Spinal cord (tissue), 10 donors: ENCODE results near the gene BRAT1. TPM values are rescaled to one million over a fixed set of nuclear protein-coding genes. Genes with fewer than 3 reads are reported as not detected.

Experiments
- DNase-seq, 6 donors: peaks; one replicate each; pipeline versions ENCODE4 v3.0.0 to v3.0.0-alpha.2; 2013 to 2015; ENCODE audit warnings: low spot score in 6 of 6, low read depth in 4 of 6
- H3K27ac ChIP-seq: one replicate; pipeline ENCODE4 v1.5.1; 2013; ENCODE audit warnings: low read depth, low read length, control low read depth
- H3K27me3 ChIP-seq: one replicate; pipeline ENCODE4 v1.6.1; 2013; ENCODE audit warnings: low read length; ENCODE audit not compliant: control insufficient read depth, insufficient read depth
- H3K36me3 ChIP-seq: one replicate; pipeline ENCODE4 v1.6.1; 2013; ENCODE audit warnings: low read length; ENCODE audit not compliant: control insufficient read depth, insufficient read depth
- H3K4me1 ChIP-seq: one replicate; pipeline ENCODE4 v1.6.1; 2013; ENCODE audit warnings: low read length; ENCODE audit not compliant: control insufficient read depth, insufficient read depth
- H3K4me3 ChIP-seq: one replicate; pipeline ENCODE4 v1.5.1; 2013; ENCODE audit warnings: low read depth, low read length, control low read depth
- H3K9me3 ChIP-seq: one replicate; pipeline ENCODE4 v1.6.1; 2013; ENCODE audit warnings: low read length; ENCODE audit not compliant: control insufficient read depth, insufficient read depth
- WGBS: methylation state at CpG from one replicate; pipeline ENCODE4 v1.1.5; 2013; ENCODE audit warnings: missing lambda C conversion rate; ENCODE audit not compliant: insufficient coverage; 5-methylcytosine and 5-hydroxymethylcytosine counted together
- polyA plus RNA-seq, 2 donors: library from polyadenylated mRNA; unstranded; fragments of 120-200 nt; gene quantifications; one replicate each; pipeline ENCODE4 v1.2.1, GENCODE V29; 2013; ENCODE audit not compliant: insufficient read length in 2 of 2
- total RNA-seq, 2 donors: library from RNA; depleted of rRNA in 1 of 2; stranded (reverse); fragments of 120-200 nt in 1 of 2; fragments of >200 nt in 1 of 2; gene quantifications; one replicate each; pipeline versions ENCODE4 v1.2.3 to v1.2.4, GENCODE V29; 2013 to 2014
- donor health status: healthy.

Gene BRAT1
- total and polyA plus RNA-seq, 4 donors, result 18.5 to 49.0 (median 37.6) TPM

GRCh38 chr7:2524808-2525657, 30.3 kb downstream of the BRAT1 start:
- peak overlapping the region; percentile 53 for H3K27ac ChIP-seq
- peak overlapping the region; percentile 1 for H3K4me3 ChIP-seq
- WGBS, result 49% methylated on average over 43 of the region's 53 CpGs
- peaks cover 99% of the 10 kb centered on the region for H3K4me1 ChIP-seq
- peaks cover 66% of the 10 kb centered on the region for H3K36me3 ChIP-seq
- peaks cover 26% of the 10 kb centered on the region for H3K27me3 ChIP-seq
- DNase-seq, result peak in 2 of 6 donors; percentile 64 to 69
- H3K9me3 ChIP-seq, result no peaks in the 10 kb centered on the region

GRCh38 chr7:2523941-2524807, 31.1 kb downstream of the BRAT1 start:
- H3K4me3 ChIP-seq, result peak overlapping the region; percentile 1
- peak overlapping the region; percentile 58 for H3K27ac ChIP-seq
- H3K36me3 ChIP-seq, result peaks cover 59% of the 10 kb centered on the region
- 33% methylated on average over 43 of the region's 51 CpGs for WGBS
- peak in 4 of 6 donors; percentile 65 to 89 (median 80) for DNase-seq
- no peaks in the 10 kb centered on the region for H3K9me3 ChIP-seq
- peaks cover 92% of the 10 kb centered on the region for H3K4me1 ChIP-seq
- H3K27me3 ChIP-seq, result peaks cover 26% of the 10 kb centered on the region

DNA sequence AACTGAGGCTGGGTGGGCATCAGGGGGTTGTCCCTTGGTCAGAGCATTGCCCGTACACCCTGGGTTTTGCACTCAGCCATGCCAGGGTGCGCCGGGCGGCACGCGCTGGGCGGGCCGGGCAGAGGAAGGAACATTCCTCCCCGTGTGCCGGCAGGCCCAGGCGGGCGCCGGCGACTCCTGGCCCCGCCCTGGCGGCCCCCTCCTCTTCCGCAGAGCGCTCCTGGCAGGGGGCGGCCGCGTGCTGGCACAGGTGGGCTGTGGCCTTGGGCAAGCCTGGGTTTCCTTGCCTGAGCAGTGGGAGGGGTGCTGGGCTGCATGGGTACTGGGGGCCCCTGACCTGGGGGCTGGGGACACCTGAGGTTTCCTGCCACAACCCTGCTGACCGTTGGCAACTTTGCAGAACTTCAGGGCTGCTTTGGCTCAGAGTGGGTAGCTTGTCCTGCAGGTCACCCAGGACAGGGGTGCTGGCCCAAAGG, 31.8 kb downstream of the BRAT1 start:
- Histone ChIP-seq H3K27me3 (peaks cover 30% of the 10 kb centered on the region), H3K36me3 (peaks cover 52% of the 10 kb centered on the region), H3K4me1 (peaks cover 91% of the 10 kb centered on the region), H3K27ac (peak overlapping the region; percentile 58), H3K9me3 (no peaks in the 10 kb centered on the region), H3K4me3 (peak overlapping the region; percentile 65)
- DNase-seq, result peak in 2 of 6 donors; percentile 38 to 48
- WGBS, result 25% methylated on average over 21 of the region's 22 CpGs

DNA sequence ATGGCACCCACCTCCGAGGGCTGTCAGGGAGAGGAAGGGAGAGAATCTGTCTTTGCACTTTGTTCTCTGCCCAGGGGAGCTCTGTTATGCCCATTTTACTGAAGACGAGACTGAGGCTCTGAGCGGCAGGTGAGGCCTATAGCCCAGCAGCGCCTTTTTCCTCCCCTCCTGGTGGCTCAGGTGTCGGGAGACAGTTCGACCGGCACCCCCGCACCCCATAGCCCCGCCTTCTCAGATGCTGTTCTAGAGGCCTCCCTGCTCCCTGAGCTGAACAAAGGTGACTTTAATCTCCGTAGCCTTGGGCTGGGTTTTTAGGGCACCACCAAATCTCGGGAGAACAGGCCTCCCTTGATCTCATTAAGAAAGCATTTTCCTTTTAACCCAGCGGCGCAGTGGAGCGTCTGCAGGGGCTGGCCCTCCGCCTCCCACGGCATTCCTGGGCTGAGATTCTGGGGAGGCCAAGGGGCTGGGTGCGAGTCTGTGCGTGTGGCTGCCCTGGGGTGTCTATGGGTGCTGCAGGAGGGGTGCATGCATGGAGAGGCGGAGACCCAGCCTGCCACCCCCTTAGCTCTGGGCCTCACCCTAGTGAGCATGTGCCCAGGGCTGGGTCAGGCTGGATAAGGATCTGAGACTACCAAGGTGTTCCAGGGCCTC, 32.4 kb downstream of the BRAT1 start:
- Histone ChIP-seq H3K9me3 (no peaks in the 10 kb centered on the region), H3K27me3 (peaks cover 35% of the 10 kb centered on the region), H3K27ac (peak overlapping the region; percentile 58), H3K4me1 (peaks cover 91% of the 10 kb centered on the region), H3K36me3 (peaks cover 47% of the 10 kb centered on the region), H3K4me3 (peak overlapping the region; percentile 65)
- WGBS, result 42% methylated on average over 19 of the region's 19 CpGs
- DNase-seq, result no peak

DNA sequence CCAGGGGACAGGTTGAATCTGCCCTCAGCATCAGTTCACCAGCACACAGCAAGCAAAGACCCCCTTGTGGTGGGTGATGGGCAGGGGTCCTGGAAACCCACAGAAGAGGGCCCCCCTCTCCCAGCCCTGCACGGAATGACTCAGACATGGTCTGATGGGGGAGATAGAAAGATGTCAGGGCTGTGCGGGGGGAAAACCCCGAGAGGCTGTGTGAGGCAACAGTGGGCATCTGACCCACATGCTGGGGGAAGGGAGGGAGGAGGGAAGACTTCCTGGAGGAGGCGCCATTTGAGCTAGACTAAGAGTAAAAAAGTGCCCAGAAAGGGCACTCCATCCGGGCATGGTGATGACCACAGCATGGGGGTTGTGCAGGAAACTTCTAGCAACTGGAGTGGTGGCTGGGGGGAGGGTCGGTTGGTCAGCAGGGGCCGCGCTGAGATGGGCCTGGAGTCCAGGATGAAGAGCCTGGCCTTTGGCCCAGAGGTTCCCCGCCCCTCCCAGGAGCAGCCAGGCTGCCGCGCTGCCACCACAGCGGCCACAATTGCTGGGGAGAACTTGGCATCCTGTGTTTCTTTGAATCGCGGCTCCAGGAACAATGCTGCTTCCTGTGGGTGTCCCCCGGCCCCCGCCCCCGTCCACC, 33.3 kb downstream of the BRAT1 start:
- peaks cover 35% of the 10 kb centered on the region for H3K27me3 ChIP-seq

DNA sequence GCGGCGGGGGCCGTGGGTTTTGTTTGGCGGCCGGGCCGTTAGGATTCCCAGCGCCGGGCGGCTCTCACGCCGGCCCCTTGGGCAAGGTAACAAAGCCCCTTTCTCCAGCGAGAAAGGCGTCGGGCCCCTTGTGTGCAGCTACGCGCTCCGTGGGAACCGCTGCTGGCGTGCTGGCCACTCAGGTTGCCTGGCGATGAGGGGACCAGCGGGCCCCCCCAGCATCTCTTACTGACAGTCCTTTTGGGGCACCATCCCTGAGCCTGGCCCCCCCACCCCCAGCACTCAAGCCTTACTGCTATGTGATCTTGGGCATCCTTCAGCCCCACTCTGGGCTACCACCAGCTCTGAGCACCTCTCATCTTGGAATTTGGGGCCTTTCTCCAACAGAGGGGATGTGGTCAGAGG, 34.0 kb downstream of the BRAT1 start:
- Histone ChIP-seq H3K9me3 (no peaks in the 10 kb centered on the region), H3K27ac (peak overlapping the region; percentile 58), H3K27me3 (peaks cover 35% of the 10 kb centered on the region), H3K4me1 (peaks cover 91% of the 10 kb centered on the region), H3K4me3 (peak overlapping the region; percentile 65), H3K36me3 (peaks cover 33% of the 10 kb centered on the region)
- 5% methylated on average over 21 of the region's 21 CpGs for WGBS
- peak in 1 of 6 donors; percentile 38 for DNase-seq

More for the DNA sequence above, 33.3 kb downstream of the BRAT1 start:
- Histone ChIP-seq H3K36me3 (peaks cover 40% of the 10 kb centered on the region), H3K9me3 (no peaks in the 10 kb centered on the region), H3K27ac (peak overlapping the region; percentile 58), H3K4me1 (peaks cover 91% of the 10 kb centered on the region), H3K4me3 (peak overlapping the region; percentile 65)
- 22% methylated on average over 10 of the region's 17 CpGs for WGBS
- DNase-seq, result no peak

DNA sequence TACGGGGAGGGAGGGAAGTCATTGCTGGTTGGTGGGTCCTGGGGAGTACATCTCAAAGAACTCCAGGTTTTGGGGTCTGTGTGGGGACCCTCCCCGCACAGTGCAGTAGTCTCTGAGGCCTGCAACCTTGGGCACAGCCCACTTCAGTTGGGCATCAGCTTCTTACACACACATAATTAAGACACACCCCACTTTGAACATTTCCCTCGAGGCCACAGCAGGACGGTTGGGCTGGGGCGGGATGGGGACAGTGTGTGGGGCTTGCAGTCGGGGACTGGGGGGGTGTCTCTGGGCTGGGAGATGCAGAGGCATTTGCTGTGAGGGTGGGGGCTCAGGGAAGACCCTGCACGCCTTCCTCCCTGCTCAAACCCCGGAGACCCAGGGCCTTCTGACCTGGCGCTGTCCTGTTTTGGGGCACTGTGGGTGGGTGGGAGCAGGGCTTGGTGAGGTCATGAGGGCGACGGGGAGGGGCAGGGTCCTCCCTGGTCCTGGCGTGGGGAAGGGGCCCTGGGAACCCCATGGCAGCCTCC, 34.5 kb downstream of the BRAT1 start:
- H3K4me1 ChIP-seq, result peaks cover 91% of the 10 kb centered on the region
- H3K4me3 ChIP-seq, result peak overlapping the region; percentile 65
- WGBS, result 15% methylated on average over 7 of the region's 12 CpGs
- H3K27me3 ChIP-seq, result peaks cover 35% of the 10 kb centered on the region
- no peak for DNase-seq
- no peaks in the 10 kb centered on the region for H3K9me3 ChIP-seq
- H3K27ac ChIP-seq, result peak overlapping the region; percentile 58
- H3K36me3 ChIP-seq, result peaks cover 27% of the 10 kb centered on the region

DNA sequence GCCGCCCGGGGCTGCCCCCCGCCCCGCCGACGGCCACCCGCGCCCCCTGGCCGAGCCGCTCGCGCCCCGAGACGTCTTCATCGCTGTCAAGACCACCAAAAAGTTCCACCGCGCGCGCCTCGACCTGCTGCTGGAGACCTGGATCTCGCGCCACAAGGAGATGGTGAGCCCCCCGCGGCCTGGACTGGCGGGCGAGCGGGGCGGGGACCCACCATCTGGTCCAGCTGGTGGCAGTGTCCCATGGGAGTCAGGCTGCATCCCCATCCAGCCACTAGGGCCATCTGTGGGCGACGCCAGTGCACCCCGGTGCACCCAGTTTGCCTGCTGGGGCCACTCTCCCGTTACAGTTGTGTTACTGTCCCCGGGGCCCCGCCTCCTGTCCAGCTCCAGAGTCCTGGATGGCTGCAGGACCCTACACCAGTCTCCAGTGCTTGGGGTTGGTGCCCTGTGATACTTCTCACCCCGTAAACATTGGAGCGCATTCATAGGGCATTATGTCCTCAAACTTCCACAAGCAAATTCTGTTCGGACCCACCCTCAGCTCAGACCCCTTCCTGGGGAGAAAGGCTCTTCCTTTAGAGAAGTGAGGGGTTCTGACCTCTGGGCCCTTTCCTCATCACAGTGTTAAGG, 35.1 kb downstream of the BRAT1 start:
- Histone ChIP-seq H3K9me3 (no peaks in the 10 kb centered on the region), H3K4me1 (peaks cover 91% of the 10 kb centered on the region), H3K27ac (peak overlapping the region; percentile 52), H3K36me3 (peaks cover 22% of the 10 kb centered on the region), H3K4me3 (peak overlapping the region; percentile 65), H3K27me3 (peaks cover 35% of the 10 kb centered on the region)
- WGBS, result 1% methylated on average over 34 of the region's 37 CpGs
- DNase-seq, result no peak
